H1 (cell line): ENCODE results near the gene NPBWR2. TPM values are rescaled to one million over a fixed set of nuclear protein-coding genes. Genes with fewer than 3 reads are reported as not detected.

ENCODE experiments used
- BRCA1 ChIP-seq: IDR thresholded peaks from 2 replicates; pipeline ENCODE4 v1.6.1; 2012; ENCODE audit warnings: low read depth, low read length, improper control_type of control experiment
- CBX5 ChIP-seq: fragments of 300-800, 300-1000 bp; sonication (generic); IDR thresholded peaks from 2 replicates; pipeline ENCODE4 v1.7.1; 2016; ENCODE audit warnings: antibody characterized with exemption, low read length, low read depth
- CHD7 ChIP-seq: fragments of 300-600 bp; sonication (generic); IDR thresholded peaks from 2 replicates; pipeline ENCODE4 v1.7.1; 2012; ENCODE audit warnings: low read length, moderate library complexity, mild to moderate bottlenecking, inconsistent platforms; ENCODE audit not compliant: insufficient replicate concordance
- CTCF ChIP-seq, 3 experiments: IDR thresholded peaks; 1 replicate in 2 of 3; 2 replicates in 1 of 3; pipeline versions ENCODE4 v1.5.1 to v1.6.1; 2011; ENCODE audit warnings: low read length in 3 of 3, mild to moderate bottlenecking in 3 of 3, inconsistent platforms in 2 of 3, low read depth in 1 of 3, moderate library complexity in 1 of 3; ENCODE audit not compliant: insufficient read depth in 1 of 3; ENCODE audit errors: control extremely low read depth in 1 of 3
- GABPA ChIP-seq: IDR thresholded peaks from 2 replicates; pipeline ENCODE4 v1.6.1; 2011; ENCODE audit warnings: mild to moderate bottlenecking, low read length, moderate library complexity, borderline replicate concordance; ENCODE audit not compliant: insufficient read depth
- GTF2F1 ChIP-seq: IDR thresholded peaks from 2 replicates; pipeline ENCODE4 v1.6.1; 2012; ENCODE audit warnings: low read depth, low read length, improper control_type of control experiment, borderline replicate concordance
- MAX ChIP-seq: IDR thresholded peaks from 2 replicates; pipeline ENCODE4 v1.6.1; 2012; ENCODE audit warnings: inconsistent platforms
- POU5F1 ChIP-seq: IDR thresholded peaks from 2 replicates; pipeline ENCODE4 v1.6.1; 2011; ENCODE audit warnings: low read depth, mild to moderate bottlenecking, low read length, moderate library complexity
- polyA plus RNA-seq, 7 experiments: library from polyadenylated mRNA; depleted of rRNA in 3 of 7; stranded (reverse) in 5 of 7; unstranded in 2 of 7; fragments of >200 nt in 5 of 7; fragments of 200-250 nt in 2 of 7; gene quantifications; 1 replicate in 5 of 7; 2 replicates in 1 of 7; 4 replicates in 1 of 7; pipeline versions ENCODE4 v1.2.1 to v1.2.3, GENCODE V29; 2011 to 2013; ENCODE audit warnings: missing spikeins in 2 of 7, mixed read lengths in 2 of 7
- total RNA-seq: library from RNA; stranded (reverse); fragmentation: NEBNext Ultra II Directional; extraction: Animal tissue kit (Norgen Biotek cat#: 25700); gene quantifications from 2 replicates; pipeline ENCODE4 v1.2.1, GENCODE V29; 2021

NPBWR2 gene
- total and polyA plus RNA-seq, 2 of the 8 experiments (the other 6 are each of a cell fraction or from before 2014, with no cell fraction given): not detected

- TF ChIP-seq CHD7 (no peak), CBX5 (no peak), GABPA (no peak), POU5F1 (no peak), GTF2F1 (no peak), CTCF (IDR thresholded peaks at IDR 0.05; ENCODE audit: control extremely low read depth in 1 of 3, insufficient read depth in 1 of 3, low read depth in 1 of 3, low read length in 3 of 3) (peak; percentile 37 to 56 (median 51); a peak in 3 of 4 replicates), MAX (0 out of 2 replicates have a peak, but pooled peaks have one; percentile 25), BRCA1 (no peak)
These were observed 24.0 kb upstream of the NPBWR2 start (continued) for GRCh38 chr20:64131406-64131805.
